H1 (cell line): Measurements from ENCODE around the gene STT3B. TPM values are rescaled to one million over a fixed set of nuclear protein-coding genes. Genes with fewer than 3 reads are reported as not detected.

Experiments used
- CTCF ChIA-PET: fragments of 300-600 bp; sonication (Branson Sonifier 250); formaldehyde crosslinking; loops from one replicate; lab custom pipeline; 2021; ENCODE audit not compliant: partially characterized antibody; lab: Charles Lee
- POLR2A ChIA-PET: fragments of 300-600 bp; sonication (Branson Sonifier 250); formaldehyde crosslinking; loops from one replicate; lab custom pipeline; 2021; ENCODE audit warnings: inconsistent platforms; ENCODE audit not compliant: partially characterized antibody; lab: Charles Lee
- DNase-seq, 2 experiments: peaks; one replicate each; pipeline versions ENCODE4 v3.0.0 to v3.0.0-alpha.2; 2010 to 2022; ENCODE audit warnings: low spot score in 2 of 2, low read depth in 1 of 2, mixed read lengths in 1 of 2
- FAIRE-seq: peaks from 2 replicates; lab custom pipeline; 2011; peaks lifted over from hg19 to GRCh38; lab: Jason Lieb, UNC
- H2AFZ ChIP-seq: 2 replicates; pipeline ENCODE4 v1.8.1; 2012; ENCODE audit warnings: low read length, inconsistent platforms
- H2AK5ac ChIP-seq: 2 replicates; pipeline ENCODE4 v1.6.1; 2013; ENCODE audit warnings: low read depth, low read length
- H2BK120ac ChIP-seq: replicated peaks from 2 replicates; pipeline ENCODE3; 2013; ENCODE audit warnings: low read depth, low read length, inconsistent platforms
- H2BK12ac ChIP-seq: 2 replicates; pipeline ENCODE4 v1.6.1; 2013; ENCODE audit warnings: low read depth, low read length
- H2BK15ac ChIP-seq: 2 replicates; pipeline ENCODE4 v1.6.1; 2013; ENCODE audit warnings: low read length
- H2BK20ac ChIP-seq: 2 replicates; pipeline ENCODE4 v1.6.1; 2013; ENCODE audit warnings: low read length
- H2BK5ac ChIP-seq: 2 replicates; pipeline ENCODE4 v1.6.1; 2013; ENCODE audit warnings: low read depth, low read length
- H3K14ac ChIP-seq: 2 replicates; pipeline ENCODE4 v1.6.1; 2013; ENCODE audit warnings: inconsistent platforms; ENCODE audit not compliant: insufficient read length
- H3K18ac ChIP-seq: 2 replicates; pipeline ENCODE4 v1.6.1; 2013; ENCODE audit warnings: low read length; ENCODE audit errors: extremely low read depth
- H3K23ac ChIP-seq: 2 replicates; pipeline ENCODE4 v1.6.1; 2013; ENCODE audit warnings: inconsistent platforms; ENCODE audit not compliant: insufficient read length
- H3K23me2 ChIP-seq: 2 replicates; pipeline ENCODE4 v1.6.1; 2013; ENCODE audit warnings: low read depth, low read length
- H3K27ac ChIP-seq: 2 replicates; pipeline ENCODE4 v1.6.1; 2011; ENCODE audit warnings: low read depth, low read length, inconsistent platforms
- H3K27me3 ChIP-seq, 4 experiments: replicated peaks in 1 of 4; 1 replicate in 1 of 4; 2 replicates in 3 of 4; pipeline versions ENCODE4 v1.6.1 to v1.8.1; 2011 to 2013; ENCODE audit warnings: low read length in 3 of 4, mild to moderate bottlenecking in 3 of 4, inconsistent platforms in 2 of 4, mixed read lengths in 2 of 4, moderate library complexity in 1 of 4; ENCODE audit not compliant: control insufficient read depth in 3 of 4, insufficient read depth in 3 of 4; ENCODE audit errors: extremely low read depth in 1 of 4
- H3K36me3 ChIP-seq, 4 experiments: 2 replicates each; pipeline versions ENCODE4 v1.6.1 to v1.8.1; 2011 to 2013; ENCODE audit warnings: mild to moderate bottlenecking in 4 of 4, low read length in 3 of 4, moderate library complexity in 2 of 4, control low read depth in 1 of 4, inconsistent platforms in 1 of 4; ENCODE audit not compliant: insufficient read depth in 4 of 4, control insufficient read depth in 2 of 4
- H3K4ac ChIP-seq: replicated peaks from 2 replicates; pipeline ENCODE3; 2013; ENCODE audit warnings: low read length, low read depth, mixed read lengths, inconsistent platforms; ENCODE audit not compliant: insufficient read length
- H3K4me1 ChIP-seq, 4 experiments: replicated peaks in 1 of 4; 1 replicate in 1 of 4; 2 replicates in 3 of 4; pipeline versions ENCODE4 v1.6.1 to v1.8.1; 2011 to 2013; ENCODE audit warnings: low read length in 3 of 4, inconsistent platforms in 2 of 4, mixed read lengths in 1 of 4; ENCODE audit not compliant: insufficient read depth in 4 of 4, control insufficient read depth in 3 of 4
- H3K4me2 ChIP-seq, 2 experiments: 2 replicates each; pipeline versions ENCODE4 v1.6.1 to v1.8.1; 2011 to 2013; ENCODE audit warnings: low read depth in 2 of 2, low read length in 2 of 2, control low read depth in 1 of 2, inconsistent platforms in 1 of 2, mild to moderate bottlenecking in 1 of 2; ENCODE audit not compliant: insufficient read depth in 1 of 2
- H3K4me3 ChIP-seq, 4 experiments: fragments of 200-600, 300-600 bp in 1 of 4; sonication (generic), shearing (Covaris generic), sonication (Bioruptor Twin) in 1 of 4; 2 replicates each; pipeline versions ENCODE4 v1.5.1 to v1.8.1; 2011 to 2016; ENCODE audit warnings: low read length in 4 of 4, low read depth in 3 of 4, control low read depth in 2 of 4, inconsistent platforms in 2 of 4, mild to moderate bottlenecking in 2 of 4, mixed read lengths in 1 of 4, moderate library complexity in 1 of 4; ENCODE audit not compliant: insufficient read depth in 2 of 4; ENCODE audit errors: extremely low read depth in 1 of 4
- H3K56ac ChIP-seq: replicated peaks from 2 replicates; pipeline ENCODE3; 2013; ENCODE audit warnings: low read depth, mild to moderate bottlenecking, mixed read lengths, low read length, inconsistent platforms; ENCODE audit not compliant: insufficient read length
- H3K79me1 ChIP-seq: 2 replicates; pipeline ENCODE4 v1.6.1; 2013; ENCODE audit warnings: low read depth, low read length, control low read depth
- H3K79me2 ChIP-seq, 2 experiments: 2 replicates each; pipeline versions ENCODE4 v1.6.1 to v1.8.1; 2012 to 2013; ENCODE audit warnings: low read length in 2 of 2, mild to moderate bottlenecking in 2 of 2, inconsistent platforms in 1 of 2; ENCODE audit not compliant: insufficient read depth in 2 of 2, control insufficient read depth in 1 of 2
- H3K9ac ChIP-seq, 4 experiments: replicated peaks in 1 of 4; 1 replicate in 1 of 4; 2 replicates in 3 of 4; pipeline versions ENCODE4 v1.6.1 to v1.8.1; 2011 to 2013; ENCODE audit warnings: low read depth in 3 of 4, low read length in 3 of 4, control low read depth in 2 of 4, mild to moderate bottlenecking in 2 of 4, moderate library complexity in 2 of 4, inconsistent platforms in 1 of 4; ENCODE audit errors: extremely low read depth in 1 of 4
- H3K9me3 ChIP-seq, 2 experiments: 2 replicates each; pipeline versions ENCODE4 v1.6.1 to v1.8.1; 2012 to 2013; ENCODE audit warnings: mild to moderate bottlenecking in 2 of 2, moderate library complexity in 2 of 2, control low read depth in 1 of 2, inconsistent platforms in 1 of 2, low read depth in 1 of 2, low read length in 1 of 2, mixed read lengths in 1 of 2; ENCODE audit not compliant: insufficient read depth in 2 of 2
- H4K20me1 ChIP-seq, 2 experiments: replicated peaks in 1 of 2; 2 replicates each; pipeline versions ENCODE3 to v1.8.1; 2011 to 2013; ENCODE audit warnings: inconsistent platforms in 2 of 2, low read length in 2 of 2, mild to moderate bottlenecking in 1 of 2; ENCODE audit not compliant: insufficient read depth in 2 of 2, control insufficient read depth in 1 of 2
- H4K5ac ChIP-seq: 2 replicates; pipeline ENCODE4 v1.6.1; 2013; ENCODE audit warnings: low read length, low read depth, mixed read lengths, inconsistent platforms; ENCODE audit not compliant: insufficient read length
- H4K8ac ChIP-seq: 2 replicates; pipeline ENCODE4 v1.8.0; 2013; ENCODE audit warnings: mild to moderate bottlenecking, moderate library complexity, low read length, inconsistent platforms; ENCODE audit not compliant: insufficient read depth; ENCODE audit errors: extremely low read depth
- H4K91ac ChIP-seq: replicated peaks from 2 replicates; pipeline ENCODE3; 2013; ENCODE audit warnings: low read length, mixed read lengths, inconsistent platforms; ENCODE audit not compliant: insufficient read length
- WGBS, 2 experiments: shearing (Covaris generic) in 1 of 2; methylation state at CpG; one replicate each; pipeline versions ENCODE4 v1.1.6 to v1.1.7; 2013 to 2015; ENCODE audit warnings: low lambda C conversion rate in 2 of 2, mixed read lengths in 2 of 2, inconsistent platforms in 1 of 2, low coverage in 1 of 2, missing lambda C conversion rate in 1 of 2; ENCODE audit not compliant: insufficient replicate concordance in 2 of 2, insufficient coverage in 1 of 2, insufficient read length in 1 of 2; ENCODE audit errors: extremely low coverage in 1 of 2, missing lambda C conversion rate in 1 of 2; 5-methylcytosine and 5-hydroxymethylcytosine counted together
- polyA plus RNA-seq, 7 experiments: library from polyadenylated mRNA; depleted of rRNA in 3 of 7; stranded (reverse) in 5 of 7; unstranded in 2 of 7; fragments of >200 nt in 5 of 7; fragments of 200-250 nt in 2 of 7; gene quantifications; 1 replicate in 5 of 7; 2 replicates in 1 of 7; 4 replicates in 1 of 7; pipeline versions ENCODE4 v1.2.1 to v1.2.3, GENCODE V29; 2011 to 2013; ENCODE audit warnings: missing spikeins in 2 of 7, mixed read lengths in 2 of 7
- total RNA-seq: library from RNA; stranded (reverse); fragmentation: NEBNext Ultra II Directional; extraction: Animal tissue kit (Norgen Biotek cat#: 25700); gene quantifications from 2 replicates; pipeline ENCODE4 v1.2.1, GENCODE V29; 2021
- TF ChIP-seq, protein P1 (sequence below): IDR thresholded peaks from 2 replicates; pipeline ENCODE4 v1.6.1; 2012; ENCODE audit warnings: low read length, inconsistent platforms

STT3B gene
- total and polyA plus RNA-seq, 2 of the 8 experiments (the other 6 are each of a cell fraction or from before 2014, with no cell fraction given): 43.5 to 134 TPM

DNA sequence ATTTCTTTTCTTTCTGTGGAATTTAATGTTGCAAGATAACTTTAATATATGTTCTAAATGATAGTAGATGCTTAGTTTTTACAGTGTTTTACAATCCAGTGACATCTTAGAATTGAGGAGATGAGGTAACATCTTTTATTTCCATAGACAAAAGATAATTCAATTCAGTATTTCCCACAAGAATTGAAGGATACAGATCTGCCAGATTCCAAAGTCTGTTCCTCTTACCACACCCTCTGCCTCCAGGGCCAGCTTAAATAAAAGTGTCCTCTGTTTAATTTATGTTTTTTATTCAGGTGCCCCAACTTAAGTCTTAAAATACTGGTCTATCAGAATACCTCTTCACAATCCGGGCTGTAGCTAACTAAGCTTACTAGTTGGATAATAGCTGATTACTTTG is 6.5 kb downstream of the STT3B start:
- no peak for FAIRE-seq
- Histone ChIP-seq H2AFZ (no peak overlapping the region), H3K27me3 (no peaks in the 10 kb centered on the region)
- CTCF ChIA-PET: interaction anchor here (1.2 to 1.4 kb wide), 2 partner anchors 11 to 24 kb away, joined by 3 to 4 read pairs; no protein-coding TSS in a partner anchor
- TF ChIP-seq, protein P1, sequence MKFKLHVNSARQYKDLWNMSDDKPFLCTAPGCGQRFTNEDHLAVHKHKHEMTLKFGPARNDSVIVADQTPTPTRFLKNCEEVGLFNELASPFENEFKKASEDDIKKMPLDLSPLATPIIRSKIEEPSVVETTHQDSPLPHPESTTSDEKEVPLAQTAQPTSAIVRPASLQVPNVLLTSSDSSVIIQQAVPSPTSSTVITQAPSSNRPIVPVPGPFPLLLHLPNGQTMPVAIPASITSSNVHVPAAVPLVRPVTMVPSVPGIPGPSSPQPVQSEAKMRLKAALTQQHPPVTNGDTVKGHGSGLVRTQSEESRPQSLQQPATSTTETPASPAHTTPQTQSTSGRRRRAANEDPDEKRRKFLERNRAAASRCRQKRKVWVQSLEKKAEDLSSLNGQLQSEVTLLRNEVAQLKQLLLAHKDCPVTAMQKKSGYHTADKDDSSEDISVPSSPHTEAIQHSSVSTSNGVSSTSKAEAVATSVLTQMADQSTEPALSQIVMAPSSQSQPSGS: no peak
- TF ChIP-seq, all 59 proteins: peak for 0
- POLR2A ChIA-PET: interaction anchor here (2.2 kb wide), 1 partner anchor 9 kb away, joined by 4 read pairs; no protein-coding TSS in a partner anchor
- Histone ChIP-seq H3K4me1 (peaks cover 0 to 10% (median 2%) of the 10 kb centered on the region in 4 experiments; a peak in 1 of 7 replicates), H2BK5ac (no peak overlapping the region), H3K9me3 (no peaks in the 10 kb centered on the region), H4K5ac (no peak overlapping the region), H3K4me2 (no peak overlapping the region), H2BK20ac (no peak overlapping the region), H3K18ac (no peak overlapping the region), H2BK120ac (no peak overlapping the region), H3K79me1 (no peaks in the 10 kb centered on the region), H4K91ac (no peak overlapping the region), H3K79me2 (peaks cover 14 to 100% of the 10 kb centered on the region in 2 experiments), H2AK5ac (no peak overlapping the region), H4K8ac (no peak overlapping the region), H2BK15ac (no peak overlapping the region), H3K14ac (no peak overlapping the region), H3K23me2 (no peaks in the 10 kb centered on the region), H4K20me1 (peaks cover 0 to 21% of the 10 kb centered on the region in 2 experiments), H3K4me3 (no peak overlapping the region), H3K23ac (no peak overlapping the region), H3K4ac (no peak overlapping the region), H3K56ac (no peak overlapping the region), H3K36me3 (no peaks in the 10 kb centered on the region), H2BK12ac (no peak overlapping the region), H3K27ac (no peak overlapping the region), H3K9ac (no peak overlapping the region)
- 90% methylated on average over 1 of the region's 1 CpG; no CpG with 5 or more reads in 1 of the 2 experiments for WGBS, 2 experiments
- no peak for DNase-seq
